Heart right ventricle (tissue), 16 donors: ENCODE results near the gene KAT2A. TPM values are rescaled to one million over a fixed set of nuclear protein-coding genes. Genes with fewer than 3 reads are reported as not detected.

Experiments
- ATAC-seq, 8 donors: fragments of 200-7000 bp; cut with Tn5 transposase; one replicate each; pipeline ENCODE4 v1.9.1; 2020; ENCODE audit warnings: mild to moderate bottlenecking in 8 of 8, moderate library complexity in 8 of 8, moderate number of reproducible peaks in 1 of 8
- DNase-seq, 2 donors: peaks; one replicate each; pipeline ENCODE4 v3.0.0-alpha.2; 2020
- H3K27ac ChIP-seq, 10 donors: fragments of 200-600 bp; sonication (generic) in 2 of 10; one replicate each; pipeline versions ENCODE4 v1.5.0 to v1.8.0; 2020 to 2022; ENCODE audit warnings: mild to moderate bottlenecking in 3 of 10
- H3K27me3 ChIP-seq, 7 donors: fragments of 200-600 bp; one replicate each; pipeline ENCODE4 v1.8.0; 2021 to 2022; ENCODE audit warnings: mild to moderate bottlenecking in 2 of 7
- H3K36me3 ChIP-seq, 9 donors: fragments of 200-600 bp; sonication (generic) in 1 of 9; one replicate each; pipeline versions ENCODE4 v1.5.0 to v1.8.0; 2020 to 2022; ENCODE audit warnings: mild to moderate bottlenecking in 2 of 9
- H3K4me1 ChIP-seq, 9 donors: fragments of 200-600 bp; sonication (generic) in 1 of 9; one replicate each; pipeline versions ENCODE4 v1.5.0 to v1.8.0; 2020 to 2022; ENCODE audit warnings: mild to moderate bottlenecking in 4 of 9
- H3K4me3 ChIP-seq, 10 donors: fragments of 200-600 bp; sonication (generic) in 2 of 10; one replicate each; pipeline versions ENCODE4 v1.5.0 to v1.8.0; 2020 to 2022; ENCODE audit warnings: mild to moderate bottlenecking in 7 of 10, moderate library complexity in 2 of 10
- H3K9me3 ChIP-seq, 11 donors: fragments of 200-600 bp in 10 of 11; sonication (generic) in 2 of 11; one replicate each; pipeline versions ENCODE4 v1.5.0 to v1.8.0; 2013 to 2022; ENCODE audit warnings: mild to moderate bottlenecking in 2 of 11, control low read depth in 1 of 11, moderate library complexity in 1 of 11
- CTCF ChIP-seq, 9 donors: fragments of 200-600 bp; sonication (generic) in 2 of 9; IDR thresholded peaks; one replicate each; pipeline versions ENCODE4 v1.5.0 to v1.8.0; 2021 to 2022; ENCODE audit warnings: antibody characterized with exemption in 9 of 9, mild to moderate bottlenecking in 5 of 9, moderate library complexity in 1 of 9
- whole genome bisulfite sequencing, 2 donors: extraction: QIAGEN DNeasy Blood & Tissue Kit; methylation state at CpG; one replicate each; pipeline ENCODE4 v1.1.7; 2013; ENCODE audit warnings: inconsistent platforms in 1 of 2; 5-methylcytosine and 5-hydroxymethylcytosine counted together
- intact Hi-C, 10 donors: fragments of 100-400 bp; cut with DNase I; formaldehyde crosslinking; loops; one replicate each; pipeline versions ENCODE4 v1.11.1 to v1.14.2; 2022
- polyA plus RNA-seq, 2 donors: library from polyadenylated mRNA; stranded (reverse); fragments of 200-250 nt; gene quantifications; one replicate each; pipeline ENCODE4 v1.2.3, GENCODE V29; 2013
- total RNA-seq, 10 donors: library from RNA; stranded (reverse); fragmentation: NEBNext Ultra II Directional in 3 of 10; extraction: Animal tissue kit (Norgen Biotek cat#: 25700) in 3 of 10; gene quantifications; one replicate each; pipeline versions ENCODE4 v1.2.1 to v1.2.4, GENCODE V29; 2021 to 2023
- donor health status: Arrhythmogenic right ventricular cardiomyopathy.
- donor health status: ischemic (EF 13 %, LVEDD 7.1; RV severe dilation, severe dysfunction).
- donor health status: healthy with polysubstance abuse.
- donor health status: DM: no; HTN: yes; CAD: no.
- donor health status: DM: no; HTN: no; CAD: no.
- donor health status: ischemic (EF 25% LVEDD 6.9; RV normal size, moderate dysfunction).
- donor health status: ischemic (EF 25% LVEDD 5.7; RV mildly dilated, moderate dysfunction).
- donor health status: healthy.
- donor health status: DM: yes; HTN: yes; CAD: no.
- donor health status: Ischemic cardiomyopathy.
- donor health status: ischemic (EF 35%, LVEDD 5.7; RV mildly dilated, moderate dysfunction).
- donor health status: nonischemic (EF 11% LVEDD 7.7; RV severe dilation, severe dysfunction).
- donor health status: DM: yes; HTN: yes; CAD: no.
- donor health status: PGD.
- donor health status: ischemic (EF 29% LVEDD 5.4; RV normal size, mild dysfunction).
- donor health status: nonischemic (EF 23%, LVEDD 6.1; RV moderate dilation, normal function).

Gene KAT2A
- total and polyA plus RNA-seq, 12 donors, result 9.3 to 118 (median 15.0) TPM

GRCh38 chr17:42118545-42118944 is 2.6 kb downstream of the KAT2A start:
- Histone ChIP-seq H3K4me1 (peaks cover 5 to 48% (median 22%) of the 10 kb centered on the region in 9 donors), H3K36me3 (peaks cover 0 to 62% (median 0%) of the 10 kb centered on the region in 9 donors)
- no peak for DNase-seq

GRCh38 chr17:42118126-42118510 is 3.0 kb downstream of the KAT2A start:
- no peak for DNase-seq
- Histone ChIP-seq H3K4me3 (no peak overlapping the region), H3K27ac (no peak overlapping the region), H3K9me3 (no peaks in the 10 kb centered on the region), H3K4me1 (peaks cover 6 to 52% (median 25%) of the 10 kb centered on the region in 9 donors), H3K27me3 (no peaks in the 10 kb centered on the region), H3K36me3 (peaks cover 0 to 66% (median 0%) of the 10 kb centered on the region in 9 donors)
- WGBS, 2 donors, result 92 to 93% methylated on average over 4 of the region's 4 CpGs
- TF ChIP-seq CTCF (IDR thresholded peaks at IDR 0.05), result no peak
- ATAC-seq, result no peak
- intact Hi-C loops, result loop anchor here in 8 of 10 donors (2.0 to 5.0 kb wide), 7 partner anchors 51 to 156 kb away; partner anchors contain the start of genes KCNH4 (in 3 of the 8), CNP (in 2 of the 8) and NKIRAS2 (in 2 of the 8)

More at GRCh38 chr17:42118545-42118944, 2.6 kb downstream of the KAT2A start:
- WGBS, 2 donors, result 84 to 93% methylated on average over 2 of the region's 2 CpGs
- no peak overlapping the region for H3K27ac ChIP-seq
- H3K27me3 ChIP-seq, result no peaks in the 10 kb centered on the region
- ATAC-seq, result no peak
- peak in 8 of 9 donors; percentile 20 to 54 (median 40) for TF ChIP-seq CTCF (IDR thresholded peaks at IDR 0.05)
- no peak overlapping the region for H3K4me3 ChIP-seq
- intact Hi-C loops, result loop anchor here in 8 of 10 donors (2.0 to 5.0 kb wide), 7 partner anchors 51 to 156 kb away; partner anchors contain the start of genes KCNH4 (in 3 of the 8), CNP (in 2 of the 8) and NKIRAS2 (in 2 of the 8)
- no peaks in the 10 kb centered on the region for H3K9me3 ChIP-seq

- DNase-seq (no peak), ATAC-seq (no peak)
- 74 to 87% methylated on average over 30 of the region's 30 CpGs for WGBS, 2 donors
- no peaks in the 10 kb centered on the region for H3K27me3 ChIP-seq
- H3K9me3 ChIP-seq, result no peaks in the 10 kb centered on the region
- TF ChIP-seq CTCF (IDR thresholded peaks at IDR 0.05), result no peak
- no peak overlapping the region for H3K4me3 ChIP-seq
- peaks cover 11 to 53% (median 30%) of the 10 kb centered on the region in 9 donors for H3K4me1 ChIP-seq
- H3K27ac ChIP-seq, result no peak overlapping the region
- intact Hi-C loops, result loop anchor here (2.0 to 5.0 kb wide), 11 partner anchors 50 to 155 kb away; partner anchors contain the start of genes KCNH4 (in 3 of the 10), CNP (in 2 of the 10) and NKIRAS2 (in 2 of the 10)
- H3K36me3 ChIP-seq, result peaks cover 0 to 67% (median 0%) of the 10 kb centered on the region in 9 donors
Measured at GRCh38 chr17:42117397-42118125, 3.6 kb downstream of the KAT2A start.

DNA sequence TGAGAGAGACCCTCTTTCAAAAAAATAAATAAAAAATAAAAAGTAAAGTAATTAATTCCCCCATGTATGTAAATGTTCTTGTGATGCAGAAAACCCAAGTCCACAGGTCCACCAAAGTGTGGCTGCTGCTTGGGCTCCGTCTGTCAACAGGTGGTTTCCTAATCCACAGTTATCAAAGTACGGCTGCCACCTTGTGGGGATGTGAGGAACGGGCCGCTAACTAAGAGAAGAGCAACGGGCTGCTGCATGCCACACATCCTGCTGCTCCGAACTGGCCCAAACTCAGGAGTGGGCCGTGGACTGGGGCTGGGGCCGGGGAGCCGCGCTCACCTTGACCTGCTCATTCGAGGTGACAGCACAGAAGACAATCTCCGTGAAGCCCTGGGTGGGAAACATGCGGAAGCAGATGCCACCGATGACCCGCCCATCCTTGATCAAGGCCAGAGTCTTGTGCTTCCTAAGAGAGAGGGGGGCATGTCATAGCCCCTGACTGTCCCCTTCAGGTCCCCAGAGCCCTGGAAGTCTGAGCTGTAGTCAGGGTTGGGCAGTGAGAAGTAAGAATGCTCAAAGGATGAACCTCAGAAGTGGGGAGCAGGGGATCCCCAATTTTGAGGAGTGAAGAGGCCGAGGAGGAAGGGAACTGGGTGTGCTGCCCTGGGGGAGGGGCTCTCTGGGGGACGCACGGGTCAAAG is 4.3 kb downstream of the KAT2A start:
- no peaks in the 10 kb centered on the region for H3K27me3 ChIP-seq
- peaks cover 0 to 67% (median 0%) of the 10 kb centered on the region in 9 donors for H3K36me3 ChIP-seq
- peak; percentile 50 to 86 (median 82) for TF ChIP-seq CTCF (IDR thresholded peaks at IDR 0.05)
- H3K4me3 ChIP-seq, result no peak overlapping the region
- WGBS, 2 donors, result 34 to 38% methylated on average over 18 of the region's 18 CpGs
- DNase-seq (peak; percentile 75 to 85), ATAC-seq (peak in 6 of 8 donors; percentile 19 to 37 (median 28))
- H3K27ac ChIP-seq, result no peak overlapping the region
- H3K4me1 ChIP-seq, result peaks cover 11 to 46% (median 26%) of the 10 kb centered on the region in 9 donors
- H3K9me3 ChIP-seq, result no peaks in the 10 kb centered on the region
- intact Hi-C loops, result loop anchor here (1.0 to 5.0 kb wide), 12 partner anchors 50 to 155 kb away; partner anchors contain the start of genes CNP (in 2 of the 10), KCNH4 (in 2 of the 10) and NKIRAS2 (in 2 of the 10)
